GM21723 (cell line): ENCODE results near the gene C2CD4C.
"Not testable (repeated sequence)": the region's sequence is repeated elsewhere in the genome, so short reads cannot be mapped to it uniquely, and the experiment has no call there.

ENCODE experiments used
- ATAC-seq: cut with Tn5 transposase; IDR thresholded peaks from one replicate; pipeline ENCODE4 v1.9.1; 2021; ENCODE audit warnings: mild to moderate bottlenecking, moderate library complexity; ENCODE audit not compliant: unreplicated experiment

C2CD4C gene

GRCh38 chr19:386189-386588, 22.8 kb downstream of the C2CD4C start:
- ATAC-seq: not testable (repeated sequence)

- ATAC-seq: no peak
These were observed 24.2 kb downstream of the C2CD4C start for GRCh38 chr19:384799-385169.

- ATAC-seq: no peak
These were observed 24.8 kb downstream of the C2CD4C start for GRCh38 chr19:383922-384798.

GRCh38 chr19:383040-383439, 25.9 kb downstream of the C2CD4C start:
- ATAC-seq: no peak

- not testable (repeated sequence) for ATAC-seq
These were observed 26.4 kb downstream of the C2CD4C start for GRCh38 chr19:382578-382977.

- not testable (repeated sequence) for ATAC-seq
These were observed 27.0 kb downstream of the C2CD4C start for GRCh38 chr19:381901-382300.

- not testable (repeated sequence) for ATAC-seq
These were observed 28.2 kb downstream of the C2CD4C start for GRCh38 chr19:380618-381219.

- ATAC-seq: no peak
These were observed 29.2 kb downstream of the C2CD4C start for GRCh38 chr19:379796-380195.

- no peak for ATAC-seq
These were observed 30.2 kb downstream of the C2CD4C start for GRCh38 chr19:378706-379105.

- no peak for ATAC-seq
These were observed 31.0 kb downstream of the C2CD4C start for GRCh38 chr19:377801-378581.

- no peak for ATAC-seq
These were observed 32.9 kb downstream of the C2CD4C start for GRCh38 chr19:376111-376470.

- no peak for ATAC-seq
These were observed 33.4 kb downstream of the C2CD4C start for GRCh38 chr19:375395-376110.

GRCh38 chr19:374886-375235, 34.1 kb downstream of the C2CD4C start:
- ATAC-seq: no peak

GRCh38 chr19:374183-374885, 34.6 kb downstream of the C2CD4C start:
- ATAC-seq: no peak

GRCh38 chr19:373391-374182, 35.4 kb downstream of the C2CD4C start:
- ATAC-seq: no peak

- no peak for ATAC-seq
These were observed 36.5 kb downstream of the C2CD4C start for GRCh38 chr19:372306-372890.

GRCh38 chr19:371501-372168, 37.3 kb downstream of the C2CD4C start:
- no peak for ATAC-seq

- ATAC-seq: no peak
These were observed 38.2 kb downstream of the C2CD4C start for GRCh38 chr19:370641-371330.
